Loucy (cell line): ENCODE data around the gene FGGY.

Experiments
- H2AFZ ChIP-seq: fragments of 200-600 bp; sonication (generic); 2 replicates; pipeline ENCODE4 v1.6.0; 2016; ENCODE audit warnings: antibody characterized with exemption, mild to moderate bottlenecking, low read length, moderate library complexity
- H3F3A ChIP-seq: fragments of 200-600 bp; 2 replicates; pipeline ENCODE4 v1.6.0; 2016; ENCODE audit warnings: antibody characterized with exemption, low read depth, mild to moderate bottlenecking
- H3K27me3 ChIP-seq: fragments of 200-600 bp; sonication (generic); 2 replicates; pipeline ENCODE4 v1.6.1; 2014; ENCODE audit warnings: low read length, mild to moderate bottlenecking; ENCODE audit not compliant: insufficient read depth, poor library complexity, severe bottlenecking
- H3K36me3 ChIP-seq: fragments of 200-600 bp; sonication (generic); 2 replicates; pipeline ENCODE4 v1.6.1; 2016; ENCODE audit warnings: low read length; ENCODE audit not compliant: insufficient read depth
- H3K4me1 ChIP-seq: fragments of 200-600 bp; sonication (generic); 2 replicates; pipeline ENCODE4 v1.5.1; 2014; ENCODE audit warnings: low read length, mild to moderate bottlenecking; ENCODE audit not compliant: insufficient read depth, poor library complexity, severe bottlenecking
- H3K4me2 ChIP-seq: fragments of 200-600 bp; sonication (generic); 2 replicates; pipeline ENCODE4 v1.6.0; 2014; ENCODE audit warnings: antibody characterized with exemption, low read length, low read depth, mild to moderate bottlenecking; ENCODE audit not compliant: poor library complexity, severe bottlenecking
- H3K4me3 ChIP-seq: fragments of 200-600 bp; sonication (generic); 2 replicates; pipeline ENCODE4 v1.5.1; 2014; ENCODE audit warnings: low read length, mild to moderate bottlenecking, mixed read lengths; ENCODE audit not compliant: poor library complexity, severe bottlenecking
- H3K79me2 ChIP-seq: fragments of 200-600 bp; sonication (generic); 2 replicates; pipeline ENCODE4 v1.6.1; 2014; ENCODE audit warnings: low read length; ENCODE audit not compliant: insufficient read depth
- H3K9ac ChIP-seq: fragments of 200-600 bp; sonication (generic); 2 replicates; pipeline ENCODE4 v1.6.0; 2014; ENCODE audit warnings: mild to moderate bottlenecking, low read depth, low read length, moderate library complexity; ENCODE audit not compliant: poor library complexity, severe bottlenecking
- H3K9me2 ChIP-seq: fragments of 200-600 bp; sonication (generic); replicated peaks from 2 replicates; pipeline ENCODE4 v1.6.1; 2016; ENCODE audit warnings: low read depth, low read length, mixed read lengths
- H3K9me3 ChIP-seq: fragments of 200-600 bp; sonication (generic); 2 replicates; pipeline ENCODE4 v1.6.1; 2014; ENCODE audit warnings: mild to moderate bottlenecking, antibody characterized with exemption, low read length, low read depth; ENCODE audit not compliant: insufficient read depth
- H4K20me1 ChIP-seq: fragments of 200-600 bp; sonication (generic); 2 replicates; pipeline ENCODE4 v1.6.0; 2014; ENCODE audit warnings: antibody characterized with exemption, low read length, mild to moderate bottlenecking; ENCODE audit not compliant: insufficient read depth, poor library complexity, severe bottlenecking
- EZH2phosphoT487 ChIP-seq: fragments of 200-600 bp; IDR thresholded peaks from 2 replicates; pipeline ENCODE4 v1.6.1; 2018; ENCODE audit warnings: antibody characterized with exemption, mild to moderate bottlenecking, moderate library complexity, borderline replicate concordance
- TF ChIP-seq, protein P1 (sequence below): fragments of 200-600 bp; sonication (generic); conservative IDR thresholded peaks from 2 replicates; pipeline ENCODE4 v1.5.1; 2014; ENCODE audit warnings: mild to moderate bottlenecking, antibody characterized with exemption, low read length

The FGGY gene

DNA sequence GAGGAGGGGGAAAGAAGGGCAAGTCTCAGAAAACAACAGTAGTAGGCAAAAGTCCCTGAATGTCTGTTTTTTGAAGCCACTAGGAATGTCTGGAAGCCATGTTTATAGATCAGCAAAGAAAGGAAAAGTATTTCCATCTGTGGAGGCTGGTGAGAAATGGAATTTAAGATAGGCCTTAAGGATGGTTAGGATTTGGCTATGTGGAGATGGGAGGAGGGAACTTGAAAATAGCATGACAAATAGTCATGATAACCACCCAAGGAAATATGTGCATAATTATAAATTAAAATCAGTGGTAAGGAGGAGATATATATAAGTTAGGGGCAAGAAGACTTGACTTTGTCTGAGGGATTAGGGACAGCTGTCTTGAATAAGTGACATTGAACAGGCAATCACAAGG is 33.8 kb upstream of the FGGY start:
- H3K4me2 ChIP-seq = no peak overlapping the region
- H3K27me3 ChIP-seq = no peaks in the 10 kb centered on the region

DNA sequence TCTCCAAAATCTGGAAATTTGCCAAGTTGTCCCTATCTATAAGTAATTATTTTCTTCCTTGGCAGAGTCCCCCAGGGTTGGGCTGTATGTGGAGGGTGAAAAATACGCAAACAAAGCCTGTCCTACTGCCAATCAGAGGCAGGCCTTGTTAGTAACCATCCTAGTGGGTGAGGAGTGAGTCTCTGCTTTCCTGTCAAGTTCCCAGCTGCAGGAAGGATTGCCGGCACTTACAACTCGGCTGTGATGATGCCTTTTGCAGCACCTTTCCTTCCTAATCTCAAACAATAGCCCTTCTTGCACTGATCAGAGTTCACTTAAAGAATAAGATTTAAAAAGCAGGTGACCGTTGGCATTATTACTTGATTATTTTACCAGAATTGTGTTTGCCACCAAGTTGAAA is 31.3 kb upstream of the FGGY start:
- no peak overlapping the region for H3K9ac ChIP-seq
- no peak overlapping the region for H2AFZ ChIP-seq
- no peaks in the 10 kb centered on the region for H3K4me1 ChIP-seq
- H3K36me3 ChIP-seq = no peaks in the 10 kb centered on the region
- H3K9me2 ChIP-seq = no peaks in the 10 kb centered on the region
- no peaks in the 10 kb centered on the region for H3K27me3 ChIP-seq
- no peaks in the 10 kb centered on the region for H3K79me2 ChIP-seq
- no peak for TF ChIP-seq EZH2phosphoT487
- TF ChIP-seq, protein P1, sequence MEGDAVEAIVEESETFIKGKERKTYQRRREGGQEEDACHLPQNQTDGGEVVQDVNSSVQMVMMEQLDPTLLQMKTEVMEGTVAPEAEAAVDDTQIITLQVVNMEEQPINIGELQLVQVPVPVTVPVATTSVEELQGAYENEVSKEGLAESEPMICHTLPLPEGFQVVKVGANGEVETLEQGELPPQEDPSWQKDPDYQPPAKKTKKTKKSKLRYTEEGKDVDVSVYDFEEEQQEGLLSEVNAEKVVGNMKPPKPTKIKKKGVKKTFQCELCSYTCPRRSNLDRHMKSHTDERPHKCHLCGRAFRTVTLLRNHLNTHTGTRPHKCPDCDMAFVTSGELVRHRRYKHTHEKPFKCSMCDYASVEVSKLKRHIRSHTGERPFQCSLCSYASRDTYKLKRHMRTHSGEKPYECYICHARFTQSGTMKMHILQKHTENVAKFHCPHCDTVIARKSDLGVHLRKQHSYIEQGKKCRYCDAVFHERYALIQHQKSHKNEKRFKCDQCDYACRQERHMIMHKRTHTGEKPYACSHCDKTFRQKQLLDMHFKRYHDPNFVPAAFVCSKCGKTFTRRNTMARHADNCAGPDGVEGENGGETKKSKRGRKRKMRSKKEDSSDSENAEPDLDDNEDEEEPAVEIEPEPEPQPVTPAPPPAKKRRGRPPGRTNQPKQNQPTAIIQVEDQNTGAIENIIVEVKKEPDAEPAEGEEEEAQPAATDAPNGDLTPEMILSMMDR = no peak
- no peaks in the 10 kb centered on the region for H3F3A ChIP-seq
- no peaks in the 10 kb centered on the region for H3K9me3 ChIP-seq
- H4K20me1 ChIP-seq = no peaks in the 10 kb centered on the region
- no peak overlapping the region for H3K4me2 ChIP-seq
- no peak overlapping the region for H3K4me3 ChIP-seq

More for the DNA sequence above, 33.8 kb upstream of the FGGY start:
- Histone ChIP-seq H2AFZ (no peak overlapping the region), H3F3A (no peaks in the 10 kb centered on the region), H3K9me3 (no peaks in the 10 kb centered on the region), H3K79me2 (no peaks in the 10 kb centered on the region), H3K9me2 (no peaks in the 10 kb centered on the region), H3K9ac (no peak overlapping the region), H4K20me1 (no peaks in the 10 kb centered on the region), H3K4me3 (no peak overlapping the region), H3K36me3 (no peaks in the 10 kb centered on the region), H3K4me1 (no peaks in the 10 kb centered on the region)
- no peak for TF ChIP-seq EZH2phosphoT487
- TF ChIP-seq, protein P1 = no peak

DNA sequence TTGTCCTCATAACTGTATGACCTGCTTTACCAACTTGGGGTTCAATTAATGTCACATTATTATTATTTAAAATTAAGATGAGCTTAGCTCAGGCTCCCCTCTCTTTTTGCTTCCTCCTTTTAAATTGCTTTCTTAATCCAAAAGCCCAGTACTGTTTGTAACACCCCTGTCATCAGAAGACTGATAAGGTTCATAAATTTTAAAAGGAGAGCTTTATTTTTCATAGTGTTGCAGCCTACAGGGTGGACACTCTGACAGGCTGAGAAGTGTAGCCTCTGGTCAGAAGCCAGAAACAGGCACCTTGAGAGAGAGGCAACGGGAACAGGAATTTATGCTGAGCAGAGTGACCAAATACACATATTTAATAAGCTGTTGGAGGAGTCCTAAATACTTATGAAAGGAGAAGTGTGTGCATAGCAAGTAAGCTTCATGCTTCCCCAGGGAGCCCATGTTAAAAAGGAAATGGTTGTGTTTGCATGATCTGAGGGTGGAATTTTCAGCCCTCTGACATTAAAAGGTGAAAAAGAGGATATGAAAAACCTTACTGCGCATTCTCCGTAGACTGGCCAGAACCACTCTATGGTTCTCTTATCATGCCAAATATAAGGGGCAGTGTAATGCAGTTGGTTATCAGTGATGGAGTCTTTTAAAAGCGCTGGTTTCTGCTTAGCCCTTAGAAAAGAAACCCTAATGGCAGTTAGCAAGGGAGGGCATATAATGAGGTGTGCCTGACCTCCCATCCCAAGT is 30.5 kb upstream of the FGGY start:
- Histone ChIP-seq H3K9me3 (no peaks in the 10 kb centered on the region), H3K36me3 (no peaks in the 10 kb centered on the region), H3K9ac (no peak overlapping the region), H3K27me3 (no peaks in the 10 kb centered on the region), H3K79me2 (no peaks in the 10 kb centered on the region), H3K4me3 (no peak overlapping the region), H3K4me1 (no peaks in the 10 kb centered on the region), H3K9me2 (no peaks in the 10 kb centered on the region), H3F3A (no peaks in the 10 kb centered on the region), H4K20me1 (no peaks in the 10 kb centered on the region), H3K4me2 (peak overlapping the region; percentile 20), H2AFZ (peak overlapping the region; percentile 17; the same call in 1 of the 2 replicates)
- TF ChIP-seq, protein P1 = no peak
- no peak for TF ChIP-seq EZH2phosphoT487
